Prostate gland (tissue), 2 donors: ENCODE data around the gene SCARF1. TPM values are rescaled to one million over a fixed set of nuclear protein-coding genes. Genes with fewer than 3 reads are reported as not detected.

Source experiments
- DNase-seq: peaks from one replicate; pipeline ENCODE4 v3.0.0-alpha.2; 2019; ENCODE audit warnings: low spot score
- H3K27ac ChIP-seq, 2 donors: fragments of 200-600 bp; sonication (generic); 2 replicates each; pipeline ENCODE4 v1.5.1; 2017 to 2019
- H3K27me3 ChIP-seq: fragments of 200-600 bp; sonication (generic); replicated peaks from 2 replicates; pipeline ENCODE4 v1.5.1; 2019; ENCODE audit not compliant: insufficient read depth
- H3K36me3 ChIP-seq, 2 donors: fragments of 200-600 bp; sonication (generic); 1 replicate in 1 of 2; 2 replicates in 1 of 2; pipeline versions ENCODE4 v1.5.1 to v1.8.1; 2017 to 2019
- H3K4me1 ChIP-seq: fragments of 200-600 bp; sonication (generic); replicated peaks from 2 replicates; pipeline ENCODE4 v1.5.1; 2019
- H3K4me3 ChIP-seq, 2 donors: fragments of 200-600 bp; sonication (generic); 2 replicates each; pipeline ENCODE4 v1.5.1; 2017 to 2019
- H3K9me3 ChIP-seq: fragments of 200-600 bp; sonication (generic); 2 replicates; pipeline ENCODE4 v1.5.1; 2017
- CTCF ChIP-seq, 4 experiments: fragments of 200-600 bp in 2 of 4; fragments of 450-650 bp in 2 of 4; sonication (generic) in 2 of 4; IDR thresholded peaks; 1 replicate in 3 of 4; 2 replicates in 1 of 4; pipeline ENCODE4 v1.5.1; 2016 to 2019; ENCODE audit warnings: antibody characterized with exemption in 4 of 4, mild to moderate bottlenecking in 2 of 4, moderate library complexity in 2 of 4
- POLR2A ChIP-seq: fragments of 450-650 bp; IDR thresholded peaks from one replicate; pipeline ENCODE4 v1.6.1; 2016; ENCODE audit warnings: antibody characterized with exemption, mild to moderate bottlenecking
- POLR2AphosphoS5 ChIP-seq: sonication (generic); formaldehyde crosslinking; IDR thresholded peaks from one replicate; pipeline ENCODE4 v1.6.1; 2017; ENCODE audit warnings: antibody characterized with exemption
- WGBS: methylation state at CpG from one replicate; pipeline ENCODE4 v1.1.5; 2018; 5-methylcytosine and 5-hydroxymethylcytosine counted together
- intact Hi-C: fragments of 100-400 bp; cut with DNase I; formaldehyde crosslinking; loops from one replicate; pipeline ENCODE4 v1.14.2; 2022
- total RNA-seq, 2 donors: library from RNA; depleted of rRNA; stranded (reverse); fragments of >200 nt; gene quantifications; one replicate each; pipeline ENCODE4 v1.1.0, GENCODE V29; 2016

SCARF1 gene
- total RNA-seq, 2 donors from 2014 or later: 11.0 to 14.5 TPM

GRCh38 chr17:1593630-1593931 is 52.0 kb downstream of the SCARF1 start:
- 87% methylated on average over 5 of the region's 5 CpGs for WGBS
- Histone ChIP-seq H3K4me1 (no peaks in the 10 kb centered on the region), H3K27ac (no peak overlapping the region), H3K9me3 (no peaks in the 10 kb centered on the region), H3K27me3 (no peaks in the 10 kb centered on the region), H3K4me3 (no peak overlapping the region), H3K36me3 (no peaks in the 10 kb centered on the region)
- no peak for DNase-seq
- TF ChIP-seq CTCF (IDR thresholded peaks at IDR 0.05) (no peak), POLR2A (no peak), POLR2AphosphoS5 (no peak)
- intact Hi-C loops: loop anchor here (5.0 kb wide), 1 partner anchor 34 kb away; the partner anchor contains the start of gene SLC43A2

GRCh38 chr17:1592751-1593629 is 52.5 kb downstream of the SCARF1 start:
- no peak for DNase-seq
- whole genome bisulfite sequencing: 74% methylated on average over 25 of the region's 25 CpGs
- Histone ChIP-seq H3K27me3 (no peaks in the 10 kb centered on the region), H3K4me3 (no peak overlapping the region), H3K9me3 (no peaks in the 10 kb centered on the region), H3K4me1 (no peaks in the 10 kb centered on the region), H3K27ac (no peak overlapping the region), H3K36me3 (no peaks in the 10 kb centered on the region)
- intact Hi-C loops: loop anchor here (5.0 kb wide), 1 partner anchor 34 kb away; the partner anchor contains the start of gene SLC43A2
- TF ChIP-seq POLR2A (no peak), POLR2AphosphoS5 (no peak), CTCF (IDR thresholded peaks at IDR 0.05) (no peak)

GRCh38 chr17:1591474-1592090 is 54.0 kb downstream of the SCARF1 start:
- H3K4me1 ChIP-seq: no peaks in the 10 kb centered on the region
- TF ChIP-seq POLR2A: no peak
- TF ChIP-seq CTCF (IDR thresholded peaks at IDR 0.05): no peak
- no peak for TF ChIP-seq POLR2AphosphoS5
- H3K36me3 ChIP-seq: no peaks in the 10 kb centered on the region
- intact Hi-C loops: loop anchor here (5.0 kb wide), 1 partner anchor 36 kb away; the partner anchor contains the start of gene SLC43A2
- no peaks in the 10 kb centered on the region for H3K9me3 ChIP-seq
- no peak for DNase-seq
- H3K4me3 ChIP-seq: no peak overlapping the region
- no peak overlapping the region for H3K27ac ChIP-seq
- WGBS: 93% methylated on average over 39 of the region's 40 CpGs
- no peaks in the 10 kb centered on the region for H3K27me3 ChIP-seq

- intact Hi-C loops: loop anchor here (5.0 kb wide), 1 partner anchor 36 kb away; the partner anchor contains the start of gene SLC43A2
- H3K9me3 ChIP-seq: no peaks in the 10 kb centered on the region
- WGBS: 81% methylated on average over 23 of the region's 38 CpGs
- no peaks in the 10 kb centered on the region for H3K36me3 ChIP-seq
- H3K4me1 ChIP-seq: no peaks in the 10 kb centered on the region
- no peak for DNase-seq
- no peaks in the 10 kb centered on the region for H3K27me3 ChIP-seq
- H3K4me3 ChIP-seq: no peak overlapping the region
- TF ChIP-seq POLR2AphosphoS5: no peak
- no peak for TF ChIP-seq CTCF (IDR thresholded peaks at IDR 0.05)
- no peak for TF ChIP-seq POLR2A
- H3K27ac ChIP-seq: peak overlapping the region in 1 of 2 donors; percentile 44
Observed at GRCh38 chr17:1590747-1591473, 54.6 kb downstream of the SCARF1 start.
